Astrocyte of the cerebellum (primary cell): Measurements from ENCODE around the gene EEFSEC.

Experiments used
- DNase-seq: peaks from one replicate; pipeline ENCODE4 v3.0.0-alpha.2; 2011; ENCODE audit warnings: low read depth
- H3K4me3 ChIP-seq: 2 replicates; pipeline ENCODE4 v1.5.1; 2011; ENCODE audit warnings: mild to moderate bottlenecking, low read depth, low read length, moderate library complexity
- CTCF ChIP-seq: IDR thresholded peaks from 2 replicates; pipeline ENCODE4 v1.5.1; 2012; ENCODE audit warnings: low read length, low read depth, moderate library complexity, mild to moderate bottlenecking; ENCODE audit errors: missing control alignments
- in situ Hi-C: cut with HindIII; loops from 2 replicates; pipeline ENCODE4 v1.10.0; 2017; ENCODE audit warnings: low sequenced_read_pairs

Gene EEFSEC

GRCh38 chr3:128330214-128330842 is 177.0 kb downstream of the EEFSEC start:
- TF ChIP-seq CTCF = no peak
- no peak for DNase-seq
- in situ Hi-C loops = no loop called here
- no peak overlapping the region for H3K4me3 ChIP-seq

DNA sequence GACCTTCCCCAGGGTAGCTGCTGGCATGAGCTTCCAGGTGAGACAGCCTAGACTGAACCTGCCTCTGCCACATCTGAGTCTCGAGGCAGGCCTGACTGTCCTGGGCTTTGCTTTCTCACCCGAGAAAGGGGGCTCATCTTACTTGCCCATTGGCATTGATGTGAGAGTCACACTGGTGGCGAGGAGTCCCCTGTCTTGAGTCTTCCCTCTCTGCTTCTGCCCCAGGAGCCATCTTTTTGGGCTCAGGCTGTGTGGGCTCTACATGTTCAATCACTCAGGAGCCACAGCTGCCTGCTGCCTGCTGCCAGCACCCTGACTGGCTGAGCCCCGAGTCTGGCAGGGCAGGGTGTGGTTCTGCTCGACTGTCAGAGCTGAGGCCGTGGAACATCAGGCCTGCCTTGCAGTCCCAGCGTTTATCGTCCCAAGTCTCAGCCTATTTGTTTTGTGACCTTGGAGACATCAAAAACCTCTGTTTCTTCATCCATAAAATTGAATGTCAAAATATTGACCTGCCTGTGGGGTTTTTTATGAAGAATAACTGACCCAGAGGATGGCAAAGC is 180.9 kb downstream of the EEFSEC start:
- no peak for TF ChIP-seq CTCF
- in situ Hi-C loops = no loop called here
- no peak for DNase-seq
- H3K4me3 ChIP-seq = no peak overlapping the region

- DNase-seq = no peak
- H3K4me3 ChIP-seq = no peak overlapping the region
- TF ChIP-seq CTCF = no peak
- in situ Hi-C loops = no loop called here
Observed at GRCh38 chr3:128334766-128335165, 181.5 kb downstream of the EEFSEC start.

DNA sequence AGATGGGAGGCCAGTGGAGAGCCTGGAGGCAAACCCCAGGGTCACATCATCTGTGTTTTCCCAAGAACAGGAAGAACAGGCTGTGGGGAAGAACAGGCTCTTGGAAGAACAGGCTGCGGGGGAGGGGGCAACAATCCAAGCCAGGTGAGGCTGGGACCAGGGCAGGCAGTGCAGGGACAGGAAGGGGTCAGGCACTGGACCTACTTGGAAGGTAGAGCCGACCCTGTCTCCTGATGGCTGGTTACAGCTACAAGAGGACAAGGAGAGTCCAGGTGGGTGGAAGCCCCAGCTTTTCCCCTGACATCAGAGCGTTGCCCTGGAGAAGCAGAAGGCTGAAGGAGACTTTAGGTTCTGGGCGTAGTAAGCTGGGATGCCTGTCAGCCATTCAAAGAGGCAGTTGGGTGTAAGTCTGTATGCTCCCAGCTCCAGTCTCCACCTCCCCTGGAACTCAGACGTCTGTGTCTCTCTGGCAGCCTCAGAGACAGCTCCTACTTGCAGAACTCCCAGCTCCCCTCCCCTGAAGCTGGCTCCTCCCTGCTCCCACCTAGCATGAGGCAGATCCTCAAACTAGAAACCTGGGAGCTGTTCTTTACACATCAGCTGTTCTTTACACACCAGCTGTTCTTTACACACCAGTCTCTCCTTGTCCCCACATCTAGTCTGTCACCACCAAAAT is 182.5 kb downstream of the EEFSEC start:
- no peak for TF ChIP-seq CTCF
- in situ Hi-C loops = no loop called here
- no peak for DNase-seq
- H3K4me3 ChIP-seq = no peak overlapping the region

- in situ Hi-C loops = no loop called here
- no peak for DNase-seq
- H3K4me3 ChIP-seq = no peak overlapping the region
- TF ChIP-seq CTCF = no peak
Observed at GRCh38 chr3:128336337-128337156, 183.3 kb downstream of the EEFSEC start.

- in situ Hi-C loops = no loop called here
- TF ChIP-seq CTCF = no peak
- DNase-seq = no peak
- no peak overlapping the region for H3K4me3 ChIP-seq
Observed at GRCh38 chr3:128337305-128337704, 184.0 kb downstream of the EEFSEC start.
